ENCODE measurements around the gene IL36B.
A peak's percentile ranks its signal among the peaks of the same experiment; 100 is the strongest.

IL36B gene

GRCh38 chr2:113005030-113005509 lies 47.6 kb downstream of the IL36B start, which contains the start of gene IL36A:
Gene IL36A, plus strand, starts transcription at chr2:113005459. Its CDS starts 413 bp downstream, at chr2:113005872.
- no peak for DNase-seq

- DNase-seq = no peak
Measured at GRCh38 chr2:113002677-113003076, 50.0 kb downstream of the IL36B start.

GRCh38 chr2:113000436-113000835 lies 52.2 kb downstream of the IL36B start:
- no peak for DNase-seq

- no peak for DNase-seq
Measured at GRCh38 chr2:112997151-112997550, 55.5 kb downstream of the IL36B start.

GRCh38 chr2:112996635-112997034 lies 56.0 kb downstream of the IL36B start:
- DNase-seq = peak; percentile 53 to 61

GRCh38 chr2:112995346-112995920 lies 57.2 kb downstream of the IL36B start:
- peak in 1 of 2 experiments; percentile 30 for DNase-seq

GRCh38 chr2:112994648-112995047 lies 58.0 kb downstream of the IL36B start:
- DNase-seq = no peak

GRCh38 chr2:112993831-112994230 lies 58.8 kb downstream of the IL36B start:
- DNase-seq = no peak

- no peak for DNase-seq
Measured at GRCh38 chr2:112989611-112990010, 63.1 kb downstream of the IL36B start.

- peak in 1 of 2 experiments; percentile 35 for DNase-seq
Measured at GRCh38 chr2:112985090-112985489, 67.6 kb downstream of the IL36B start.

- DNase-seq = no peak
Measured at GRCh38 chr2:112980537-112980936, 72.1 kb downstream of the IL36B start.

- no peak for DNase-seq
Measured at GRCh38 chr2:112979731-112980130, 72.9 kb downstream of the IL36B start.

- DNase-seq = no peak
Measured at GRCh38 chr2:112977559-112978056, 75.1 kb downstream of the IL36B start, which contains the start of gene IL36G. Gene IL36G, plus strand, starts transcription at chr2:112978006. Its CDS starts 633 bp downstream, at chr2:112978639.
